Measurements from ENCODE around the gene ZNF10. TPM values are rescaled to one million over a fixed set of nuclear protein-coding genes. Genes with fewer than 3 reads are reported as not detected.

Gene ZNF10
- total and polyA plus RNA-seq, 4 donors = 1.8 to 5.6 (median 4.3) TPM

DNA sequence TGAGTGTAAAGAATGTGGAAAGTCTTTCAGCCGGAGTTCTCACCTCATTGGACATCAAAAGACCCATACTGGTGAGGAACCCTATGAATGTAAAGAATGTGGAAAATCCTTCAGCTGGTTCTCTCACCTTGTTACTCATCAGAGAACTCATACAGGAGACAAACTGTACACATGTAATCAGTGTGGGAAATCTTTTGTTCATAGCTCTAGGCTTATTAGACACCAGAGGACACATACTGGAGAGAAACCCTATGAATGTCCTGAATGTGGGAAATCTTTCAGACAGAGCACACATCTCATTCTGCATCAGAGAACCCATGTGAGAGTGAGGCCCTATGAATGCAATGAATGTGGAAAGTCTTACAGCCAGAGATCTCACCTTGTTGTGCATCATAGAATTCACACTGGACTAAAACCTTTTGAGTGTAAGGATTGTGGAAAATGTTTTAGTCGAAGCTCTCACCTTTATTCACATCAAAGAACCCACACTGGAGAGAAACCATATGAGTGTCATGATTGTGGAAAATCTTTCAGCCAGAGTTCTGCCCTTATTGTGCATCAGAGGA, 25.8 kb downstream of the ZNF10 start:
- TF ChIP-seq FOXA2 (IDR thresholded peaks at IDR 0.05) (no peak), YY1 (IDR thresholded peaks at IDR 0.05) (no peak), GABPA (IDR thresholded peaks at IDR 0.05 in 1 of 2, conservative IDR thresholded peaks at IDR 0.05 in 1 of 2) (no peak), JUND (IDR thresholded peaks at IDR 0.05) (no peak), EGR1 (IDR thresholded peaks at IDR 0.05; ENCODE audit: low read depth in 2 of 2) (no peak), FOXA1 (IDR thresholded peaks at IDR 0.05) (no peak), MAX (IDR thresholded peaks at IDR 0.05) (no peak), CTCF (IDR thresholded peaks at IDR 0.05; ENCODE audit: low read depth, low read length, missing input control) (no peak)
- no peak for DNase-seq (ENCODE audit: low spot score)
- WGBS = 96% methylated on average over 2 of the region's 2 CpGs
- H3K4me1 ChIP-seq (ENCODE audit: control insufficient read depth in 4 of 4, insufficient read depth in 4 of 4, low read length in 3 of 4) = no peaks in the 10 kb centered on the region
- no peak overlapping the region for H3K27ac ChIP-seq (ENCODE audit: low read depth in 1 of 2, low read length in 2 of 2)
- no peaks in the 10 kb centered on the region for H3K27me3 ChIP-seq (ENCODE audit: control insufficient read depth in 4 of 4, insufficient read depth in 4 of 4, low read length in 3 of 4)
- H3K4me3 ChIP-seq (ENCODE audit: low read depth in 1 of 3, low read length in 3 of 3) = peak overlapping the region in 2 of 3 donors; percentile 60 to 74
- peaks cover 49 to 87% (median 80%) of the 10 kb centered on the region in 4 donors for H3K9me3 ChIP-seq (ENCODE audit: control insufficient read depth in 4 of 4, low read length in 3 of 4)
- no peak overlapping the region for H3K9ac ChIP-seq (ENCODE audit: low read depth in 1 of 2, low read length in 2 of 2)
- peaks cover 20 to 68% (median 59%) of the 10 kb centered on the region in 4 donors for H3K36me3 ChIP-seq (ENCODE audit: control insufficient read depth in 4 of 4, insufficient read depth in 3 of 4, low read depth in 1 of 4, low read length in 3 of 4)

DNA sequence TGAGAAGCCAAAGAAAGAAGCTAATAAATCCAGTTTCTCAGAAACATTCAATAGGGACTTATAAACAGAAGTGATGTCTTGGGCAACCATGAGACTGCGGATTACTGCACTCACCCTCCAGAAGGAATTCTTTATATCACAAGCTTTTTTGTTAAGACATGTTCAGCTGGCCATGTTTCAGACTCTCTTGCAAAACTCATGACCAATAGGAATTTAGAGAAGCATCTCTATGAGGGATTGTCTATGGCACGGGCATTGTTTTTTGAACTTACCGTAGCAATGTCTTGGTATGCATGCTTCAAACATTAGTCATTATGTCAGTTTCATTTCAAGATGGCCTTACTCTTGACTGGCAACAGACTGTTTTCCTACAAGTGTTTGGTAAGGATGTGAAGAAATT, 35.3 kb downstream of the ZNF10 start:
- Histone ChIP-seq H3K27ac (ENCODE audit: low read depth in 1 of 2, low read length in 2 of 2) (no peak overlapping the region), H3K4me1 (ENCODE audit: control insufficient read depth in 4 of 4, insufficient read depth in 4 of 4, low read length in 3 of 4) (no peaks in the 10 kb centered on the region), H3K9me3 (ENCODE audit: control insufficient read depth in 4 of 4, low read length in 3 of 4) (peaks cover 17 to 63% (median 32%) of the 10 kb centered on the region in 4 donors), H3K4me3 (ENCODE audit: low read depth in 1 of 3, low read length in 3 of 3) (peak overlapping the region in 1 of 3 donors; percentile 8), H3K36me3 (ENCODE audit: control insufficient read depth in 4 of 4, insufficient read depth in 3 of 4, low read depth in 1 of 4, low read length in 3 of 4) (no peaks in the 10 kb centered on the region), H3K9ac (ENCODE audit: low read depth in 1 of 2, low read length in 2 of 2) (no peak overlapping the region), H3K27me3 (ENCODE audit: control insufficient read depth in 4 of 4, insufficient read depth in 4 of 4, low read length in 3 of 4) (no peaks in the 10 kb centered on the region)
- WGBS = 95% methylated on average over 3 of the region's 3 CpGs
- DNase-seq (ENCODE audit: low spot score) = no peak
- TF ChIP-seq RXRA (IDR thresholded peaks at IDR 0.05) (no peak), YY1 (IDR thresholded peaks at IDR 0.05) (no peak), HNF4G (IDR thresholded peaks at IDR 0.05) (no peak), FOXA1 (IDR thresholded peaks at IDR 0.05) (no peak), RAD21 (IDR thresholded peaks at IDR 0.05) (no peak), GABPA (IDR thresholded peaks at IDR 0.05 in 1 of 2, conservative IDR thresholded peaks at IDR 0.05 in 1 of 2) (no peak), JUND (IDR thresholded peaks at IDR 0.05) (no peak), TAF1 (conservative IDR thresholded peaks at IDR 0.05) (no peak), EGR1 (IDR thresholded peaks at IDR 0.05; ENCODE audit: low read depth in 2 of 2) (no peak), MAX (IDR thresholded peaks at IDR 0.05) (no peak), HNF4A (conservative IDR thresholded peaks at IDR 0.05) (no peak), NR2F2 (IDR thresholded peaks at IDR 0.05) (no peak), ATF3 (IDR thresholded peaks at IDR 0.05) (no peak)
- TF ChIP-seq, protein P1, sequence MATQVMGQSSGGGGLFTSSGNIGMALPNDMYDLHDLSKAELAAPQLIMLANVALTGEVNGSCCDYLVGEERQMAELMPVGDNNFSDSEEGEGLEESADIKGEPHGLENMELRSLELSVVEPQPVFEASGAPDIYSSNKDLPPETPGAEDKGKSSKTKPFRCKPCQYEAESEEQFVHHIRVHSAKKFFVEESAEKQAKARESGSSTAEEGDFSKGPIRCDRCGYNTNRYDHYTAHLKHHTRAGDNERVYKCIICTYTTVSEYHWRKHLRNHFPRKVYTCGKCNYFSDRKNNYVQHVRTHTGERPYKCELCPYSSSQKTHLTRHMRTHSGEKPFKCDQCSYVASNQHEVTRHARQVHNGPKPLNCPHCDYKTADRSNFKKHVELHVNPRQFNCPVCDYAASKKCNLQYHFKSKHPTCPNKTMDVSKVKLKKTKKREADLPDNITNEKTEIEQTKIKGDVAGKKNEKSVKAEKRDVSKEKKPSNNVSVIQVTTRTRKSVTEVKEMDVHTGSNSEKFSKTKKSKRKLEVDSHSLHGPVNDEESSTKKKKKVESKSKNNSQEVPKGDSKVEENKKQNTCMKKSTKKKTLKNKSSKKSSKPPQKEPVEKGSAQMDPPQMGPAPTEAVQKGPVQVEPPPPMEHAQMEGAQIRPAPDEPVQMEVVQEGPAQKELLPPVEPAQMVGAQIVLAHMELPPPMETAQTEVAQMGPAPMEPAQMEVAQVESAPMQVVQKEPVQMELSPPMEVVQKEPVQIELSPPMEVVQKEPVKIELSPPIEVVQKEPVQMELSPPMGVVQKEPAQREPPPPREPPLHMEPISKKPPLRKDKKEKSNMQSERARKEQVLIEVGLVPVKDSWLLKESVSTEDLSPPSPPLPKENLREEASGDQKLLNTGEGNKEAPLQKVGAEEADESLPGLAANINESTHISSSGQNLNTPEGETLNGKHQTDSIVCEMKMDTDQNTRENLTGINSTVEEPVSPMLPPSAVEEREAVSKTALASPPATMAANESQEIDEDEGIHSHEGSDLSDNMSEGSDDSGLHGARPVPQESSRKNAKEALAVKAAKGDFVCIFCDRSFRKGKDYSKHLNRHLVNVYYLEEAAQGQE (IDR thresholded peaks at IDR 0.05) = no peak

All from liver (tissue), 9 donors.